GM21786 (cell line): ENCODE results near the gene SHBG.
A peak's percentile ranks its signal among the peaks of the same experiment; 100 is the strongest.
"Not testable (repeated sequence)": the region's sequence is repeated elsewhere in the genome, so short reads cannot be mapped to it uniquely, and the experiment has no call there.

Experiments
- ATAC-seq: cut with Tn5 transposase; IDR thresholded peaks from one replicate; pipeline ENCODE4 v1.9.1; 2021; ENCODE audit not compliant: unreplicated experiment

The SHBG gene, protein sequence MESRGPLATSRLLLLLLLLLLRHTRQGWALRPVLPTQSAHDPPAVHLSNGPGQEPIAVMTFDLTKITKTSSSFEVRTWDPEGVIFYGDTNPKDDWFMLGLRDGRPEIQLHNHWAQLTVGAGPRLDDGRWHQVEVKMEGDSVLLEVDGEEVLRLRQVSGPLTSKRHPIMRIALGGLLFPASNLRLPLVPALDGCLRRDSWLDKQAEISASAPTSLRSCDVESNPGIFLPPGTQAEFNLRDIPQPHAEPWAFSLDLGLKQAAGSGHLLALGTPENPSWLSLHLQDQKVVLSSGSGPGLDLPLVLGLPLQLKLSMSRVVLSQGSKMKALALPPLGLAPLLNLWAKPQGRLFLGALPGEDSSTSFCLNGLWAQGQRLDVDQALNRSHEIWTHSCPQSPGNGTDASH

DNA sequence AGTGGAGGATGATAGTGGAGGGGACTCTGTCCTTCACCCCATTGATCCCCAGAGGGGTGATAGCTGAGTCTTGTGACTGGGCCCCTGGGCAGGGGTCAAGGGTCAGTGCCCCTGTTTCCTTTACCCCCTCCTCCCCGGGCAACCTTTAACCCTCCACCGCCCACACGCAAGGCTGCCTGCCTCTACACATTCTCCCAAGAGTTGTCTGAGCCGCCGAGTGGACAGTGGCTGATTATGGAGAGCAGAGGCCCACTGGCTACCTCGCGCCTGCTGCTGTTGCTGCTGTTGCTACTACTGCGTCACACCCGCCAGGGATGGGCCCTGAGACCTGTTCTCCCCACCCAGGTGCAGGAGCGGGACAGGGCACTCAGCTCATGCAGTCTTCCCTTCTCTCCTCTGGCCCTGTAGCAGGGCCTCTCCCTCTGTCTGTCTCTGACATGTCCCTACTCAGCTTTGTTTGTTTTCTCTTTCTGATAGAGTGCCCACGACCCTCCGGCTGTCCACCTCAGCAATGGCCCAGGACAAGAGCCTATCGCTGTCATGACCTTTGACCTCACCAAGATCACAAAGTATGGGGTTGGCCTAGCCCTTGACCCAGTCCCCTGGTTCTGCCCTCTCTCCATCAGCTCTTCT, at the start of gene SHBG:
TSS of gene SHBG (plus strand) at position 197 of the 633 bp plus-strand sequence. CDS start at position 235, 38 bp downstream.
- ATAC-seq = no peak

DNA sequence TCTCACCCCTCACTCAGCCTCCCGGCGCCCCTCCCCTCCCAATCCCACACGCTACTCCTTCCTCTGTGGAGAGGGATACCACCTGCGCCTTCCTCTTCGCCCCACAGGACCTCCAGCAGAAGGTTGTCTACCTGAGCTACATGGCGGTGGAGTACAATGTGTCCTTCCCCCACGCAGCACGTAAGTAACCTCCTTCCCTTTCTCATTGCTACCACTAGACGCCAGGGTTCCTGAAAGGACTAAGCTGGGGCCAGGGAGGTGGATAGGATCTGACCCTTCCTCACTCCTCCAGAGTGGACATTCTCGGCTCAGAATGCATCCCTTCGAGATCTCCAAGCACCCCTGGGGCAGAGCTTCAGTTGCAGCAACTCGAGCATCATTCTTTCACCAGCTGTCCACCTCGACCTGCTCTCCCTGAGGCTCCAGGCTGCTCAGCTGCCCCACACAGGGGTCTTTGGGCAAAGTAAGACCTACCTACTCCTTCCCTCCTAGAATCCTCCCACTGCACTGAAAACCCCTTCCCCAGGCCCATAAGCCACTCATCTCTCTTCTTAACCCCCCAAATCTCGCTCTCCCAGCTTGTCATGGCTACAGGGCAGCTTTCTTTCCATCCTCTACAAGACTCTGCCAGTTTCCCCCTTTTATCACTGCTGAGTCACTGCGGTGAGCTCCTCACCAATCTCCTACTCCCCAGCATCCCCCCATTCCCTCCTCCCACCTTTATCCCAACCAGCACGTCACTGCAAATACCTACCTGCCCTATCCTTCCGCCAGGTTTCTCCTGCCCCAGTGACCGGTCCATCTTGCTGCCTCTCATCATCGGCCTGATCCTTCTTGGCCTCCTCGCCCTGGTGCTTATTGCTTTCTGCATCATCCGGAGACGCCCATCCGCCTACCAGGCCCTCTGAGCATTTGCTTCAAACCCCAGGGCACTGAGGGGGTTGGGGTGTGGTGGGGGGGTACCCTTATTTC, 49.0 kb upstream of the SHBG start:
- ATAC-seq = no peak

DNA sequence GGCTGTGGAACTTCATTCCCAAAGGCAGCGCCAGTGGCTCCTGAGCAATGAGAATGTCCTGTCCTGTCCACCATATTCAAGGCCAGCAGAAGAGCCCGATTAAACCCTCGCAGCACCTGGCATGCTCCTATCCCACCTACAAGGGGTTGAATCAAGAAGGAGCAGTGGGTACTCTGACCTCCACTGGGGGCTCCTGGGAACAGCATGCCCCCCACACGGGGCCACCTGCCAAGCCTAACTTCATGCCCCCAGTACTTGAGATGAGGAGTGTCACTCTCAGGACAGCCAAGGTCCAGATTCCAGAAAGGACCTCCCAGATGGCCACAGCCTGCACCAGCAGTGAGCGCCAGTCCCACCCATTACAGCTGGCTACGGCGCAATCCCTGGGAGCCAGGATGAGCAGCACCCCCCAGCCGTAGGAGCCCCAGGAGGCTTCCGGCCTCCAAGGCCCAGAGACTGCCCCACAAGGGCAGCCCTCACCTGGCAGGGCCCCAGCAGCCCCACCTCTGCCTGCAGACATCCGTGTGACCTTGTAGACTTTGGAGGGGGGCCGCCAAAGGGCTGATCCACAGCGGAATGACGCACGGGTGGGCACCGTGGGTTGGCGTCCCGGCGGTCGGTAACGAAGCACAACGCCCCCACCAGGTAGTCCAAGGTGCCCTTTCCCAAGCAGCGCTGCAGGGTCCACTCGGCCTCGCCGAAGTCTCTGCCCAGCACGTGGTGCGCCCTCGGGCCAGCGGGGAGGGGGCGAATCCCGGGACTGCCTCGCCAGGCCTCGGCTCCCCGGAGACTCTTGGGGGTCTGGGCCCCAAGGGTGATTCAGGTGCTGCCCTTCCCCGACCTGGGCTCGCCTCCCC, 47.3 kb upstream of the SHBG start:
- no peak for ATAC-seq

DNA sequence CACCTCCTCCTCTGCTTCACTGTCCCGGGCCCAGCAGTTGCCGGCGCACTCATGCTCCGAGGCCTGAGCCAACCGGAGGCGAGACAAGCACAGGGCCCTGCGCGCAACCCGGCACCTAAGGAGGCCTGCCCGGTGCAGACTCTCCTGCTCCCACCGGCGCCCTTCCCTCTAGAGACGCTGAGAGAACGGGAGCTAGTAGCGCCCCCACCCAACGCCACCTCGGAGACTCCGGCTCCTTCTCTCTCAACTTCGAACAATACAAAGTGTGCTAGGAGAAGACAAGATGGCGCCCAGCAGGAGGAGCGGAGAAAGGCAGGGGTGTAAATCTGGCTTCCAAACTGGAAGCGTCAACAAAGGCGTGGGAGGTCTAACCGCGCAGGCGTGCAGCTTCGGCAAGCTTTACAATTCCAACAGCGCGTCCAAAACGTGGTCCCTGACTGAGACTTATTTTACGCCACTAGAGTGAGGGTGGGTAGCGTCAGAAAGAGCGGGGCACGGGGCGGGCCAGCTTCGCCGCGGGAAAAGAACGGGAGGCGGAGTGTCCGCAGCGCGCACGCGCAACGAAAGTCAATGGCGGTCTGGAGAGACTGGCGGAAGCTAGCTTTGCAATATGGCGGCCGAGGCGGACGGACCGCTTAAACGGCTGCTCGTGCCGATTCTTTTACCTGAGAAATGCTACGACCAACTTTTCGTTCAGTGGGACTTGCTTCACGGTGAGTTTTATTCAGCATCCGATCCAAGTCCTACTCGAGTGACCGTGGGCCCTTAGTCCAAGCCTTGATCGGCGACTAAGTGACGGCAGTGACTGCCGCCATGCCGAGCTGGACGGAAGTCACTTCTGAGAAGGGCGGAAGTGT, 46.5 kb upstream of the SHBG start, which contains the start of gene MPDU1:
TSS of gene MPDU1 (plus strand) at position 600 of the 857 bp plus-strand sequence. CDS start at position 611, 11 bp downstream.
- peak; percentile 51 for ATAC-seq

DNA sequence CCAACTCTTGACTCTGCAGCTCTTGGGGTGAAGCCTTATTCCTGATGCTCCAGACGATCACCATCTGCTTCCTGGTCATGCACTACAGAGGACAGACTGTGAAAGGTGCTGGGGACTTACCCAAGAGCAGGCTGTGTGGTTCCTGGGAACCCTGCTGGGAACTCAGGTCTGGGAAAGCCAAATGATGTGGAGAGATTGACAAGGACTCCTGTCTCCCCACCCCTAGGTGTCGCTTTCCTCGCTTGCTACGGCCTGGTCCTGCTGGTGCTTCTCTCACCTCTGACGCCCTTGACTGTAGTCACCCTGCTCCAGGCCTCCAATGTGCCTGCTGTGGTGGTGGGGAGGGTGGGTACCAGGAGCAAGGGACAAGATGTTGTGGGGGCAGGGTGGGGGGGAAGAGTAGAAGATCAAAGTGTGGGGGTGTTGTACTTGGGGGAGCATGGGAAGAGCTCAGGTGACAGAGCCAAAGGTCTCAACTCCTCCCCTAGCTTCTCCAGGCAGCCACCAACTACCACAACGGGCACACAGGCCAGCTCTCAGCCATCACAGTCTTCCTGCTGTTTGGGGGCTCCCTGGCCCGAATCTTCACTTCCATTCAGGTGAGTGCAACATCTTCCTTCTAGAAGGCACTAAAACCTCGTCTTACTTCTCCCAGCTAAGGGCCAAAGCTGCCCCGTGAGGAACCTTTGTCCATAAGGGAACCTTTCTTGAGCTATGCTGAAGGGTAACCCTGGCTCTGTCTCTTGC, 43.1 kb upstream of the SHBG start:
- ATAC-seq = no peak

DNA sequence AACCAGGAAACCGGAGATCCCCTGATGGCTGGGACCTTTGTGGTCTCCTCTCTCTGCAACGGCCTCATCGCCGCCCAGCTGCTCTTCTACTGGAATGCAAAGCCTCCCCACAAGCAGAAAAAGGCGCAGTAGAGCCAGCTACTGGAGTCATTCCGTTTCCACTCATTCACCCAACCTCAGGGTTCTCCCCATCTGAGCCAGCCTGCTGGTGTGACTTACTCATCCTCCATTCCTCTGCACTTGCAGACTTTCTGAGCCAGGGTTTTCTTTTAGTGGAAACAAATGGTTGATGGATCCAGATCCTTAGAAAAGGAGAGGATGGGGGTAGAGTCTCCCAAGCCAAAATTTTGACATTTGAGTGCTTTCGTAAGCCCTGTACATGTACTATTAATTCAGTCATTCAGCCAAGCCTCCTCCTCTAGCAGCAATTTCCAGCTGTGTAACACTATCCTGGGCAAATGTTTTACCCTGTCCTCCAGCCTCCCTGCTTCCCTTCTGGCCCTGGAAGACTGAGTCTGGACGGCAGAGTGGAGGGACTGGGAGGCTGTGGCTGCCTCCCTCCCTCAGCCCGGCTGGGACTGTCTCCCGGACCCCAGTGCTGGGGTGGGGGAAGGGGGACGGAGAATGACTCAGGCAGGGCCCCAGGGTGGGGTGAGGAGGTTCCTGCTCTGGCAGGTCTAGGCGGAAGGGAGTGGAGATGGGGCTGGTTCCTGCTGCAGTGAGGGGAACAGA, 42.3 kb upstream of the SHBG start:
- no peak for ATAC-seq

DNA sequence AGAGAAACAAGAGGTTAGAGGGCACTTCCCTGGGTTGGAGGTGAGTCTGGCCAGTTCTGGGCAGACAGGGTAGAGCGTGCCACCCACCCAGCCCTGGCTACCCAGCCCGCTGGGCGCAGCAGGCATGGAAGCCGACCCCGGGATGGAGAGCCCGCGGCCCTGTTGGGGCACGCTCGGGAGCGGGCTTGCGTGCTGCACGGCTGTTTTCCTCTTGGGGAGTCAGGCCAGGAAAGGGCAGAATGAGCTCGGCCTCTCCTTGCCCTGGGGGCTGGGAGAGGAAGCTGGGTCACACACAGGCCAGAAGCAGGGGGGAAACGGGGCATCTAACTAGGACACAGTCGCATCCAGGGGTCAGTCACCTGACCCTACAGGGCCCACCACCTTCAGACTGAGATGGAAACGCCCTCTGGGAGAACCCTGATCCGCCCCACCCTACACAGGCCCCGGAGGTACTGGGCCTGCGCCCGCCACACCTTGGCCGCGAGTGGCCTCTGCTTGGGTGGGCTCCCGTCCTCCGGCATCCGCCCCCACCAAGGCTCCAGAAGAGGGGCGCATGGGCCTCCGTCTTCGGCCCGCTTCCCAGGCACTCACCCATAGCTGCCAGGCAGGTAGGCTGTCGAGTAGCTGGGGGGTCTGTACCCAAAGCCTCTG, 41.3 kb upstream of the SHBG start:
- ATAC-seq = no peak

DNA sequence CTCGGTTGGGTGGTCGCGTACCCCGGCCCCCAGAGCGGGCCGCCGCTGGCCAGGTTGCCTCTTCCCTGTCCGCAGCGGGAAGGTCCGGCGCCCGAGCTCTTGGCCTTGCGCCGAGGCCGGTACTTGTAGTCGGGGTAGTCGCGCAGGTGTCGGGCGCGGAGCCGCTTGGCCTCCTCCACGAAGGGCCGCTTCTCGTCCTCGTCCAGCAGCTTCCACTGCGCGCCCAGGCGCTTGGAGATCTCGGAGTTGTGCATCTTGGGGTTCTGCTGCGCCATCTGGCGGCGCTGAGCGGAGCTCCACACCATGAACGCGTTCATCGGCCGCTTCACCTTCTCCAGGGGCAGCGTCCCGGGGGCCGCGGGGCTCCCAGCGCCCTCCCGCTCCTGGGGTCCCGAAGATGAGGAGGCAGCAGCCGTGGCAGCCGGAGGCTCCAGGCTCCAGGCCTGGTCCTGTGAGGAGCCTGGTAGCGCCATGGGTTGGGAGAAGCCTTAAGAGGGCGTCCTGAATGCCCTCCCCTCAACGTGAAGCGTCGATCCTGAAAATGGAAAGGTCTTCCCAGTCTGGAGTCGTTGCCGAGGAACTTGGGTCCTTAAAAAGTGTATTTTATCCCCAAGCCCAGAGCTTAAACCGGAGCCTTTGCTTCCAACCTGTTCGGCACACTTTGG, 40.6 kb upstream of the SHBG start:
- no peak for ATAC-seq

DNA sequence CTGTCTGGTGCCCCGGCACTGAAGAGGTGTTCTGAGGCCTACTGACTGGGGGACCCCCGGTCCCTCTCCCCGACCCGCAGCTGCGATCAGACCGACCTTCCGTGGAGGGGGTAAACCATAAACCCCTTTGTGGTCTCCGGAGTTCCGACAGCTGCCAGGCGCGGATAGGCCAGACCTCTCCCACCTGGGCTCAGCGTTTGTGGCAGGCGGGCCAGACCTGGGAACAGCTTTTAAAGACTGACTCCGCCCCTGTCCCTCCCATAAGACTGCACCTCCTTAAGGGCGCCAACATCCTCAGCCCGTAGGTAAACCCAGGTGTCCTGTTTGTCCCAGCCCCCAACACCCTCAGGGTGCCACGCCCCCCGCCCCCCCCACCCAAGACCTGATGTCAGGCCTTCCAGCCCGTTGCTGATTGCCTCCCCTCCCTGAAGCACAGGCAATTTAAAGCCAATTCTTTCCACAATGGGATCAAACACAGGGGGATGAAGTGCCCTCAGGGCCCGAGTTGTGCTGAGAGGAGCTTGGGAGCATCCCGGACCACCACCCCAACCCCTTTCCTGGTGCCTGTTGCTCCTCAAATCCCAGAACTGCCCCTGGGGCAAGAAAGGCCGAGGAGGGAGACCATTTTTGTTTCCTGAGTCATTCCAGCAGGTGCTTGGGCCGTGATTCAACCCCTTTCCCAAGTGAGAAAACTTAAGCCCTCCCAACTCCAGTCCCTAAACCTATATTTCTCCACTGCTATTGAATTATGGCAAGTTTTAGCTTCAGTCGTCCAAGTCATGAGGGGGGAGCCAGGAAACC, 39.8 kb upstream of the SHBG start, which contains the start of gene SOX15:
TSS of gene SOX15 (minus strand) at position 204 of the 801 bp plus-strand sequence. CDS start 418 bp downstream, outside the sequence.
- ATAC-seq = no peak

DNA sequence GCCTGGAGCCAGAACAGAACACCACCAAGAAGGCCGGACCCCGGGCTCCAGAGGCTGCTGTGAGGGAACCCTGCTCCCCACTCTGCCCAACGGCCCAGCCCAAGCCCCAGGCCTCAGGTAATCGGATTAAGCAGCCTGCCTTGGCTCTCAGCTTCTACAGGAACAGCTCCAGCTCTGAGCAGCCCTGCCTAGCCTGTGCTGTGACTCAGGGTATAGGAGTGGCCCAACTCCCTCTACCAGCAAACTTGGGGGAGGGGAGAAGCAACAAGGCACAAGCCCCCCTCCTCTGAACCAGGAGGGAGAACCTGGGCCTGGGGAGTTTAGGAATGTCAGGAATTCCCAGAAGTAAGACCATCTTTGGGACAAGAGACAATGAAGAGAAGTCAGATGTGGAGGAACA, 39.2 kb upstream of the SHBG start:
- no peak for ATAC-seq

DNA sequence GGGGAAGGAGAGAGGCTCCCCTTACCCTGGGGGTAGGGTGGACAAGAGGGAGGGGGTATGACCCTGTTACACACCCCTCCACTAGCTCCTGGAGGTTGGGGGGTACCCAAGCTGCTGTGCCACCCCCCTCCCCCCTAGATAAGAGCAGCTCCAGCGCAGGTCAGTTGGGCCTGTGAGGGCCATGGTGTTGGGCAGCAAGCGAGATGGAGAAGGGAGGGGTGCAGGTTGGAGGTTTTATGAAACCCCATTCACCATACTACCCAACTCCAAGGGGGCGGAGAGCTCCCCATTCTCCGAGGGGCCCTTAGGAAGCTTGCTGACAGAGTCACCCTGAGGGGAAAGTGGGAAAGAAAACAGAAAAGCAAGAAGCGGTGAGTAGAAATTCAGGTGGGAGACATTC, 38.3 kb upstream of the SHBG start:
- no peak for ATAC-seq

DNA sequence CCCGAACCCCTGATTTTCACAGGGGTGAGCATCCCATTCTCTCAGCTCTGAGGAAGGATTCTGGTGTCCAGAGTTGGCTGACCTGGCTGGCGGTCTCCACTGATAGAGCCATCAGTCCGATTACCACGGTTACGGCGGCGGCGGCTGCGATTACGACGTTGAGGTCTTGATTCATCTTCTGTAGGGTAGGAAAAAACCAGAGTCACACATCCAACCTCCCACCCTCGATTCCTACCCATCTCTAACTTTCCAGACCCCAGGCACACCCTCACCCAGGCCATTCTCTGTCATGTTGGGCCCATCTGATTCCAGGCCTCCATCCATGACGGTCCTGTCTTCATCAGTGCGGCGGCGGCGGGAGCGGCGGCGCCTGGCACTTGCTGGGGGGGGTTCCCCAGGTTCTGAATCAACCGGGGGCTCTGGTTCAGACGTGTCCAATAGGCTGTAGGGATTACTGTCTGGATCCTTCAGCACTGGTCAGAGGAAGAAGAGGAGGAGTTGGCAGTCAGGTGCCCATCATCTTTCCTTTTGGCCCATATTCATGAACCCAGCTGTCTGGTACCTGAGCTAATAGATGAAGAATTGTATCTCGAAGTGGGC, 37.4 kb upstream of the SHBG start:
- no peak for ATAC-seq

DNA sequence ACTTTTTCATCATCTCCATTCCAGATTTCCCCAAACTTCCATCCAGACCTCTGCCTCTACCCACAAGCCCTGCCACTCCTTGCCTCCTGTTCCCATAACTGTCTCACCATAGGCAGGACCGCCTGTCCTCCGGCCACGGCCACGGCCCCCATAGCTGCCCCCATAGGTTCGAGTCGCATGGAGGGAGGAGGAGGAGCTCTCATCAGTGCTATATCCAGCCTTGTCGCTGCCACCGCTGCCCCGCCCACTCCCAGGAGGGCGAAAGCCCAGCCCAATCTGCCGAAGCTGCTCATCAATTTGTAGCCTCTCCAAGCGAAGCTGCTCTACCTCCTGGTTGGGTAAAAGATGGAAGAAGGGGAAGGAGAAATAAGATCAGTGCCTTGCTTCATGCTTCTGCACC, 36.6 kb upstream of the SHBG start:
- no peak for ATAC-seq

DNA sequence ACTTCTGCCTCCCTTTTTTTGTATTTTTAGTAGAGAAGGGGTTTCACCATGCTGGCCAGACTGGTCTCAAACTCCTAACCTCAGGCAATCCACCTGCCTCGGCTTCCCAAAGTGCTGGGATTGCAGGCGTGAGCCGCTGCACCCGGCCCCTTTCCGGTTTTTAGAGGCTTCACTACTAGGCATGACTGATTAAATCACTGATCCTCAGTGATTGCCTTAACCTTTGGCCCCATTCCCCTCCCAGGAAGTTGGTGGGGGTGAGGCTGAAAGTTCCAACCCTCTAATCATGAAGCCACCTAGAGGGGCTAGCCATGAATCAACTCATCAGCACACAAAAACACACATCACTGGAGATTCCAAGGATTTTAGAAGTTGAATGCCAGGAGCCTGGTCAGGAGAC, 32.4 kb upstream of the SHBG start:
- not testable (repeated sequence) for ATAC-seq

DNA sequence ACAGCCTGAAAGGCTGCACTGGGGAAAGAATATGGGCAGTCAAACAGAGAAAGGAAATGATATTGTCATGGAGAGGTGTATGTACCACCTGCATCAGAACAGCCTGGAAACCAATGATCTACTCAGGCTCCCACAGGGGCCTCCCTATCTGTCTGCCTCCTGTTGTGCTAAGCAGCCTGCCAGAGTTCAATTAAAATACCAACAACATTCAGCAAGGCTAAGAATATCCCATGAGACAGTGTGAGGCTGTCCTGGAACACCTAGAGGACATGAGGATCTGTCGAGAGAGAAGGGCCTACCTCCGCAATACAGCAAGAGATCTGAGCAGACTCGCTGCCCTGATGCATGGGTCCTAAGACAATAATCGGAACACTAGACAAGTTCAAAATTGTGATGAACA, 23.7 kb upstream of the SHBG start:
- ATAC-seq = no peak

DNA sequence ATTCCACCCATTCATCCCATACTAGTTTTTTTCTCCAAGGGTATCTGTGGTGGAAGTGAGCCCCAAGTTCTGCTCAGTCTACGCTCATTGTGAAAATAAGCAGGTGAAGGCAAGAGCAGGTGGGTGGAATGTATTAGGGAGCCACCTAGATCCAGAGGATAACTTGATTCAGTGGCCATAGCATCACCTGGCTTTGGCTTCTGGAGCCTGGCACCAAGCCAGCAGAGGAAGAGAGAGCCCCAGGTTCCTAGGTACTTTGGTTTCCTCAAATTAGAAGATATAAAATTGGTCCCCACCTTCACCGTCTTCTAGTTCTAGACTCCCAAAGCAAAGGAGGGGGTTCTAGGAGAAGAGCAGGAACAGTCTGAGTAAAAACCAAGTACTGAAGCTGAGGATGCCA, 19.3 kb upstream of the SHBG start:
- no peak for ATAC-seq
